ENCODE measurements around the gene FERMT3. TPM values are rescaled to one million over a fixed set of nuclear protein-coding genes. Genes with fewer than 3 reads are reported as not detected.

The FERMT3 gene
- total and polyA plus RNA-seq, 2 donors (not counting 3 experiments of a cell fraction or from before 2014, with no cell fraction given) = 64.4 to 100 TPM

GRCh38 chr11:64238999-64239398 lies 32.5 kb downstream of the FERMT3 start:
- Histone ChIP-seq H3K9me3 (replicated peaks; ENCODE audit: control insufficient read depth, insufficient read depth, low read length) (no peaks in the 10 kb centered on the region), H2AFZ (ENCODE audit: low read depth, low read length) (no peak overlapping the region), H3K27me3 (ENCODE audit: control insufficient read depth in 2 of 2, insufficient read depth in 2 of 2, low read length in 2 of 2) (no peaks in the 10 kb centered on the region), H3K4me1 (ENCODE audit: control insufficient read depth, extremely low read depth, insufficient read depth, low read length) (peaks cover 16% of the 10 kb centered on the region), H3K27ac (ENCODE audit: insufficient read depth, low read depth, low read length) (no peak overlapping the region), H3K4me2 (ENCODE audit: insufficient read depth, low read length) (no peak overlapping the region), H3K36me3 (ENCODE audit: control insufficient read depth in 2 of 2, extremely low read depth in 1 of 2, insufficient read depth in 2 of 2, low read length in 2 of 2) (peaks cover 6 to 19% of the 10 kb centered on the region in 2 experiments), H3K4me3 (replicated peaks in 1 of 3; ENCODE audit: insufficient read depth in 1 of 3, low read depth in 1 of 3, low read length in 3 of 3) (no peak overlapping the region), H3K9me1 (replicated peaks; ENCODE audit: control insufficient read depth, extremely low read depth, insufficient read depth, low read length) (no peaks in the 10 kb centered on the region), H3K79me2 (ENCODE audit: control insufficient read depth, insufficient read depth, low read length) (peaks cover 20% of the 10 kb centered on the region), H3K9ac (replicated peaks; ENCODE audit: extremely low read depth, insufficient read depth, low read length) (no peak overlapping the region), H4K20me1 (replicated peaks; ENCODE audit: control insufficient read depth, extremely low read depth, insufficient read depth, low read length) (no peaks in the 10 kb centered on the region)
- DNase-seq (ENCODE audit: low read depth, low spot score) (no peak), FAIRE-seq (no peak)
- intact Hi-C loops (cut with micrococcal nuclease) = no loop called here
- BruUV-seq (replicated peaks) = no TSS peak
- CTCF ChIA-PET = interaction anchor here (1.6 to 1.7 kb wide), 2 partner anchors 12 to 34 kb away, joined by 5 to 6 read pairs; partner anchors contain the start of genes NUDT22 and TRPT1
- dilution Hi-C loops (cut with MboI; ENCODE audit: extremely low pct_ligation_motif_present, low sequenced_read_pairs) = no loop called here
- TF ChIP-seq MAX (IDR thresholded peaks at IDR 0.05; ENCODE audit: insufficient read depth, insufficient read length) (no peak), POLR2AphosphoS5 (IDR thresholded peaks at IDR 0.05; ENCODE audit: insufficient read depth, low read depth, low read length) (no peak), EZH2 (IDR thresholded peaks at IDR 0.05; ENCODE audit: borderline replicate concordance, low read depth, low read length, severe bottlenecking) (no peak), POLR2A (IDR thresholded peaks at IDR 0.05; ENCODE audit: low read depth, low read length) (no peak), CTCF (IDR thresholded peaks at IDR 0.05; ENCODE audit: extremely low read depth in 1 of 2, insufficient read depth in 1 of 2, low read depth in 1 of 2, low read length in 2 of 2) (no peak), GATA2 (IDR thresholded peaks at IDR 0.05; ENCODE audit: insufficient read depth, insufficient read length, low read depth, low read length) (no peak), JUN (IDR thresholded peaks at IDR 0.05; ENCODE audit: borderline replicate concordance, insufficient read depth, insufficient read length, low read depth) (no peak), MYC (IDR thresholded peaks at IDR 0.05; ENCODE audit: low read depth, low read length) (no peak), FOS (IDR thresholded peaks at IDR 0.05; ENCODE audit: borderline replicate concordance, insufficient read depth, low read length) (no peak)
- POLR2A ChIA-PET = no interaction called here

All from endothelial cell of umbilical vein (primary cell).